ENCODE results near the gene ADPRHL1. TPM values are rescaled to one million over a fixed set of nuclear protein-coding genes. Genes with fewer than 3 reads are reported as not detected.

The ADPRHL1 gene
- total RNA-seq, 1 donor from 2014 or later, result 3.1 TPM

- Histone ChIP-seq H3K36me3 (ENCODE audit: insufficient read depth, low read length) (no peaks in the 10 kb centered on the region), H3K9ac (ENCODE audit: low read length) (no peak overlapping the region), H2AFZ (ENCODE audit: low read depth, low read length) (no peak overlapping the region), H3K4me1 (ENCODE audit: insufficient read depth, low read length) (no peaks in the 10 kb centered on the region), H3K27me3 (ENCODE audit: insufficient read depth, low read length) (no peaks in the 10 kb centered on the region), H3K9me3 (ENCODE audit: insufficient read depth, low read depth, low read length) (peaks cover 3% of the 10 kb centered on the region), H3K79me2 (ENCODE audit: insufficient read depth, low read length) (no peaks in the 10 kb centered on the region), H3K4me3 (ENCODE audit: insufficient read depth, low read depth, low read length) (no peak overlapping the region), H4K20me1 (ENCODE audit: insufficient read depth, low read length) (no peaks in the 10 kb centered on the region), H3K27ac (ENCODE audit: low read depth, low read length) (no peak overlapping the region), H3K4me2 (ENCODE audit: low read length) (no peak overlapping the region)
- Mint-ChIP-seq H3K4me1 (ENCODE audit: low read depth, unreplicated experiment) (peaks cover 2% of the 10 kb centered on the region), H3K4me3 (ENCODE audit: unreplicated experiment) (no peak overlapping the region), H3K27me3 (ENCODE audit: low read depth, unreplicated experiment) (peaks cover 21% of the 10 kb centered on the region), H3K36me3 (ENCODE audit: low read depth, unreplicated experiment) (no peaks in the 10 kb centered on the region), H3K27ac (ENCODE audit: unreplicated experiment) (no peak overlapping the region), H3K9me3 (ENCODE audit: unreplicated experiment) (no peaks in the 10 kb centered on the region)
- FAIRE-seq (no peak), DNase-seq (ENCODE audit: low read depth) (no peak)
- TF ChIP-seq, protein P1, sequence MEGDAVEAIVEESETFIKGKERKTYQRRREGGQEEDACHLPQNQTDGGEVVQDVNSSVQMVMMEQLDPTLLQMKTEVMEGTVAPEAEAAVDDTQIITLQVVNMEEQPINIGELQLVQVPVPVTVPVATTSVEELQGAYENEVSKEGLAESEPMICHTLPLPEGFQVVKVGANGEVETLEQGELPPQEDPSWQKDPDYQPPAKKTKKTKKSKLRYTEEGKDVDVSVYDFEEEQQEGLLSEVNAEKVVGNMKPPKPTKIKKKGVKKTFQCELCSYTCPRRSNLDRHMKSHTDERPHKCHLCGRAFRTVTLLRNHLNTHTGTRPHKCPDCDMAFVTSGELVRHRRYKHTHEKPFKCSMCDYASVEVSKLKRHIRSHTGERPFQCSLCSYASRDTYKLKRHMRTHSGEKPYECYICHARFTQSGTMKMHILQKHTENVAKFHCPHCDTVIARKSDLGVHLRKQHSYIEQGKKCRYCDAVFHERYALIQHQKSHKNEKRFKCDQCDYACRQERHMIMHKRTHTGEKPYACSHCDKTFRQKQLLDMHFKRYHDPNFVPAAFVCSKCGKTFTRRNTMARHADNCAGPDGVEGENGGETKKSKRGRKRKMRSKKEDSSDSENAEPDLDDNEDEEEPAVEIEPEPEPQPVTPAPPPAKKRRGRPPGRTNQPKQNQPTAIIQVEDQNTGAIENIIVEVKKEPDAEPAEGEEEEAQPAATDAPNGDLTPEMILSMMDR (IDR thresholded peaks at IDR 0.05; ENCODE audit: insufficient read depth, low read depth, low read length), result no peak
- no peak for TF ChIP-seq EZH2 (IDR thresholded peaks at IDR 0.05; ENCODE audit: insufficient read depth, low read length)
Measured at GRCh38 chr13:113351514-113352026, 101.7 kb downstream of the ADPRHL1 start.

DNA sequence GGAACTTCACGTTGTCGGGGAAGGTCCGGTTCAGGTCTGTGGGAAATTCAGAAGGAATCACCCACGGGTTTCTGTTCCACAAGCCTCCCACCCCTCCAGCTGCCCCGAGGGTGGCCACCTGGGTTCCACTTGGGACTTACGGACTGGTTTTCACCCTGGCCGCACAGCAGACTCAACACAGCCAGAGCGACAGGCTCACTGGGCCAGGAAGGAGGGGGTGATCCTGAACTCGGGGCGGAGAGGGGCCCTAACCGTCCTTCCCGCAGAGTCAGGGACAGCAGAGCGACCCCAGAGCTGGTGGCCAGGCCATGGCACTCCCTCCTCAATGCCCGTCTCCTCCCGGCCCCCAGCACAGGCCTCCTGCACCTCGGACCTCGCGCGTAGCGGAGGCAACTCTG is 102.4 kb downstream of the ADPRHL1 start:
- FAIRE-seq (no peak), DNase-seq (ENCODE audit: low read depth) (no peak)
- no peak overlapping the region for H3K27ac ChIP-seq (ENCODE audit: low read depth, low read length)
- H3K9me3 ChIP-seq (ENCODE audit: insufficient read depth, low read depth, low read length), result peaks cover 3% of the 10 kb centered on the region
- no peaks in the 10 kb centered on the region for H3K79me2 ChIP-seq (ENCODE audit: insufficient read depth, low read length)
- no peak overlapping the region for H3K4me2 ChIP-seq (ENCODE audit: low read length)
- no peak for TF ChIP-seq EZH2 (IDR thresholded peaks at IDR 0.05; ENCODE audit: insufficient read depth, low read length)
- TF ChIP-seq, protein P1 (IDR thresholded peaks at IDR 0.05; ENCODE audit: insufficient read depth, low read depth, low read length), result no peak
- H3K4me1 Mint-ChIP-seq (ENCODE audit: low read depth, unreplicated experiment), result peaks cover 2% of the 10 kb centered on the region
- H3K4me3 Mint-ChIP-seq (ENCODE audit: unreplicated experiment), result no peak overlapping the region
- no peak overlapping the region for H3K4me3 ChIP-seq (ENCODE audit: insufficient read depth, low read depth, low read length)
- H3K9ac ChIP-seq (ENCODE audit: low read length), result no peak overlapping the region
- no peaks in the 10 kb centered on the region for H3K36me3 Mint-ChIP-seq (ENCODE audit: low read depth, unreplicated experiment)
- no peaks in the 10 kb centered on the region for H3K36me3 ChIP-seq (ENCODE audit: insufficient read depth, low read length)
- H3K27me3 Mint-ChIP-seq (ENCODE audit: low read depth, unreplicated experiment), result peaks cover 21% of the 10 kb centered on the region
- no peak overlapping the region for H2AFZ ChIP-seq (ENCODE audit: low read depth, low read length)
- H4K20me1 ChIP-seq (ENCODE audit: insufficient read depth, low read length), result no peaks in the 10 kb centered on the region
- no peaks in the 10 kb centered on the region for H3K4me1 ChIP-seq (ENCODE audit: insufficient read depth, low read length)
- H3K27me3 ChIP-seq (ENCODE audit: insufficient read depth, low read length), result no peaks in the 10 kb centered on the region
- no peak overlapping the region for H3K27ac Mint-ChIP-seq (ENCODE audit: unreplicated experiment)
- H3K9me3 Mint-ChIP-seq (ENCODE audit: unreplicated experiment), result no peaks in the 10 kb centered on the region

GRCh38 chr13:113350065-113350937 is 103.0 kb downstream of the ADPRHL1 start:
- Mint-ChIP-seq H3K9me3 (ENCODE audit: unreplicated experiment) (peaks cover 5% of the 10 kb centered on the region), H3K27ac (ENCODE audit: unreplicated experiment) (no peak overlapping the region), H3K36me3 (ENCODE audit: low read depth, unreplicated experiment) (peaks cover 3% of the 10 kb centered on the region), H3K27me3 (ENCODE audit: low read depth, unreplicated experiment) (peaks cover 27% of the 10 kb centered on the region), H3K4me3 (ENCODE audit: unreplicated experiment) (no peak overlapping the region), H3K4me1 (ENCODE audit: low read depth, unreplicated experiment) (no peaks in the 10 kb centered on the region)
- no peak for TF ChIP-seq EZH2 (IDR thresholded peaks at IDR 0.05; ENCODE audit: insufficient read depth, low read length)
- TF ChIP-seq, protein P1 (IDR thresholded peaks at IDR 0.05; ENCODE audit: insufficient read depth, low read depth, low read length), result no peak
- no peak overlapping the region for H3K4me3 ChIP-seq (ENCODE audit: insufficient read depth, low read depth, low read length)
- no peak overlapping the region for H2AFZ ChIP-seq (ENCODE audit: low read depth, low read length)
- FAIRE-seq (no peak), DNase-seq (ENCODE audit: low read depth) (no peak)
- no peaks in the 10 kb centered on the region for H3K27me3 ChIP-seq (ENCODE audit: insufficient read depth, low read length)
- H3K4me1 ChIP-seq (ENCODE audit: insufficient read depth, low read length), result no peaks in the 10 kb centered on the region
- H4K20me1 ChIP-seq (ENCODE audit: insufficient read depth, low read length), result no peaks in the 10 kb centered on the region
- H3K36me3 ChIP-seq (ENCODE audit: insufficient read depth, low read length), result no peaks in the 10 kb centered on the region
- peaks cover 3% of the 10 kb centered on the region for H3K9me3 ChIP-seq (ENCODE audit: insufficient read depth, low read depth, low read length)
- H3K27ac ChIP-seq (ENCODE audit: low read depth, low read length), result no peak overlapping the region
- no peaks in the 10 kb centered on the region for H3K79me2 ChIP-seq (ENCODE audit: insufficient read depth, low read length)
- no peak overlapping the region for H3K9ac ChIP-seq (ENCODE audit: low read length)
- H3K4me2 ChIP-seq (ENCODE audit: low read length), result no peak overlapping the region
